Activated T-cell treated with anti-CD3 and anti-CD28 coated beads for 24 hours (primary cell): ENCODE results near the gene SLC12A8.

Source experiments
- DNase-seq: peaks from one replicate; pipeline ENCODE4 v3.0.0-alpha.2; 2020; ENCODE audit warnings: low read depth

Gene SLC12A8, protein sequence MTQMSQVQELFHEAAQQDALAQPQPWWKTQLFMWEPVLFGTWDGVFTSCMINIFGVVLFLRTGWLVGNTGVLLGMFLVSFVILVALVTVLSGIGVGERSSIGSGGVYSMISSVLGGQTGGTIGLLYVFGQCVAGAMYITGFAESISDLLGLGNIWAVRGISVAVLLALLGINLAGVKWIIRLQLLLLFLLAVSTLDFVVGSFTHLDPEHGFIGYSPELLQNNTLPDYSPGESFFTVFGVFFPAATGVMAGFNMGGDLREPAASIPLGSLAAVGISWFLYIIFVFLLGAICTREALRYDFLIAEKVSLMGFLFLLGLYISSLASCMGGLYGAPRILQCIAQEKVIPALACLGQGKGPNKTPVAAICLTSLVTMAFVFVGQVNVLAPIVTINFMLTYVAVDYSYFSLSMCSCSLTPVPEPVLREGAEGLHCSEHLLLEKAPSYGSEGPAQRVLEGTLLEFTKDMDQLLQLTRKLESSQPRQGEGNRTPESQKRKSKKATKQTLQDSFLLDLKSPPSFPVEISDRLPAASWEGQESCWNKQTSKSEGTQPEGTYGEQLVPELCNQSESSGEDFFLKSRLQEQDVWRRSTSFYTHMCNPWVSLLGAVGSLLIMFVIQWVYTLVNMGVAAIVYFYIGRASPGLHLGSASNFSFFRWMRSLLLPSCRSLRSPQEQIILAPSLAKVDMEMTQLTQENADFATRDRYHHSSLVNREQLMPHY

DNA sequence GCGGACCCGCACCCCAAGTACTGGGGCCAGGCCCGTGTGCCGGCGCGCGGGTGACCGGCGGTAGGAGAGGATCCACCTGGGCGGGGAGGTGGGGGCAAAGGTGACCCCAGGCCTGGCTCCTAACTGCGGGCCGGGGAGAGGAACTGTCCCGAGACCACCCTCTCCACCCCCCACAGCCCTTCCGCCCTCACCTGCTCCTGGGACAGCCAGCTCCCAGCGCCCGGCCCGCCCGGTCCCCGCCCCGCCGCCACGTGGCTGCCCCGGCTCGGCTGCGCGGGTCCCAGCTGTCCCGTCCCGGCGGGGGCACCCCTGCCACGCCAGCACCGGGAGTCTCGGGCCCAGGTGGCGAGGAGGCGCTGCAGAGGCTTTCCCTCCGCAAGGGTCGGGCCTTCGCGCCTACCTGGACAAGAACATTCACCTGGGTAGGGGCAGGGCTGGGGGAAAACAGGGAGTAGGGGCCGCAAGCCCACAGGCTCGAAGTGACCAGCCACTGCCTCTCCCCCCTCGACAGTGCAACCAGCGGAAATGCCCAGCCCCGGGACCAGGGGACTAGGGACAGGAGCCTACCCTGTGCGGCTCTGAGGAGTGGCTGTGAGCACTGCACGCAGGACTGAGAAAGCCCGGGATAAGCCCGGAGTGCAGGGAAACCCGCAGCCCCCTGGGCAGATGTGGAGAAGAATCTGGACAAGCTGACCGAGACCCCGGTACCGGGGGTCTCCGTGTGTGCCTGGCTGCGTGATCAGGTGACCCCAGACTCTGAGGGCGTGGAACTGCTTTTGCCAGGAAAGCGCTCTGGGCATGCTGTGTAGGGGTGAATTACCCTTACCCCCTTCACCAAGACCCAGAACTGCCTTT, at the start of gene SLC12A8:
TSS of gene SLC12A8 (minus strand) at position 240 of the 855 bp plus-strand sequence. CDS start 1,399 bp downstream, outside the sequence.
- DNase-seq: no peak

DNA sequence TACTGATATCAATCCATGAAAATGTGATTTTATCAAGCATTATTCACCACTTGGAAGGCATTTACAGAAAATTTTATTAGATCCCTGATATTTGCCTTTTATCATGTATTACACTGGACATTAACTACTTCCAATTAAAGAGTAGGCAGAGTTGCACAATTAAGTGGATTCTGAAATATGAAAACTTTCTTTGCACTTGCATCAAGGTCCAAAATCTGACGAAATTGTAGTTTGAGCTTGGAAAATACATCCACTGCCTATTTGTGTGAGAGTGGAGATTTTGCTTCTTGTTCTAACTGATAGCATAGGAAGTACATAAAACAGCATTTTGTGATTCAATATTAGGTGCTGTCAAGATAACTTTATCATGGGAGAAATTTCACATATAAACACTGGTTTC, 49.6 kb upstream of the SLC12A8 start:
- no peak for DNase-seq

DNA sequence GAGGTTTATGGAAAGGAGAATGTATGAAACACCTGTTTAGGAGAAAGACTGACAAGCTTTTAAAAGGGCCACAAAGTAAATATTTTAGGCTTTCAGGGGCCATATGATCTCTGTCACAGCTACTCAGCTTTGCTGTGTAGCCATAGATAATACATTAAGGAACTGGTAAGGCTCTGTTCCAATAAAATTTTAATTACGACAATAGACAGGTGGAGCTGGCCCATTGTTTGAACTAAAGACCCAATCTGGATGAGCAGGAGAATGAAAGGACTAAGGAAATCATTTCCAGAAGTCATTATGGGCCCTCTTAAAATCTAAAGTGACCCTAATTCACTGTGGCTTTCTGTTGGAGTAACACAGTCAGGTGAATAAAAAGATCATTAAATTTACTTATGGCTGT, 48.5 kb upstream of the SLC12A8 start:
- DNase-seq: no peak

DNA sequence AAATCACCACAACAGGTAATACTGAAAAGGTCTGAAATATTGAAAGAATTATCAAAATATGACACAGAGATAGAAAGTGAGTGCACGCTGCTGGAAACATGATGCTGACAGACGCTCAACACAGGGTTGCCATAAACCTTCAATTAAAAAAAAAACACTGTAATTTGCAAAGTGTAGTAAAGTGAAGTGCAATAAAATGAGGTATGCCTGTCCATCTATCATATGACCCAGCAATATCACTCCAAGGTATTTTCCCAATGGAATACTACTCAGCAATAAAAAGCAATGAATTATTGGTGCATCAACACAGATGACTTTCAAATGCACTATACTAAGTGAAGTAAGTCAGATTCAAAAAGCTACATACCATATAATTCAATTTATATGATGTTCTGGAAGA, 47.6 kb upstream of the SLC12A8 start:
- DNase-seq: no peak

DNA sequence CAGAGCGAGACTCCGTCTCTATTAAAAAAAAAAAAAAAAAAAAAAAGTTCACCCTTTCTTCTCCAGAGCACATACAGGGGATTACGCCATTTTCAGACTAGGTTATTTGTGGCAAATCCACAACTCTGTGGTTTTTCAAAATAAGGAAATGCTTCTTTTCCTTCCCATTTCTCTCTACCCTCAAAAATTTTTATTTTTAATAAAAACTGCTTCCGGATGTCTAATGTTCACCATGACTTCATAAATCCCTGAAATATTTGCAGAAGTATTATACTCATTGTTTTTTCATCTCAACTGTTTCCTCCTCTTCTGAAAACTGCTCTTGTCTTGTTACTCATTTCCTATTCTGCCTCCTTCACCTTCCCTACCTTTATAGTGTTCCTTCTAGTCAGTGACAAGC, 45.0 kb upstream of the SLC12A8 start:
- DNase-seq: no peak

DNA sequence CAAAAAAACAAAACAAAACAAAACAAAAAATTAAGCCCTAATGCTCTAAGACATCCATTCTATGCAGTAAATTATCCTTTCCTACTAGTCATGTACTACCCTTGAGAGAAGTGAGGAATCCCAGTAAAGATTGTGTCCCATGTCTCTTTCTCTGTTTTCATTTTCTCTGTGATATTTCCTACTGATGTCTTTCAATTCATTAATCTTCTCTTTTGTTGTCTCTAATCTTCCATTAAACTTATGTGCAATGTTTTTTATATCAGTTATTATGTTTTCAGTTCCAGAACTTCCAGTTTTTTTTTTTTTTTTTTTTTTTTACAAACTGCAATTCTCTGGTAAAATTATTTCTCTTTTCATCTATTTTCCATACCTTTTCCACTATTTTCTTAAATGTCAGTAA, 44.1 kb upstream of the SLC12A8 start:
- DNase-seq: no peak

DNA sequence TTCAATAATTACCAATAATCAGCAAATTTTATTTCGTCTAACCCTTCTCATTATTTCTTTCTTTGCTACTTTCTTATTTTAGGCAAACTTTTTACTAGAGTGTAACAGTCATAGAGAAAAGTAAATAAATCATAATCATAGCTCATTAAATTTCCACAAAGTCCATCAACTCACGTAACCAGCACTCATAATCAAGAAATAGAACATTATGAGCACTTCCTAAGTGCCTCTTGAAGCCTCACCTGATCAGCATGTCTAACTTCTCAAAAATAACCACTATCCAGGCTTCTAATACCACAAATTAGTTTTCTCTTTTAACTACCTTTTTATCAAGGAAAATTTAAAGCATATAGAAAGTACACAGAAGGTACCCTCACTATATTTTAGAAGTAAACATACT, 38.4 kb upstream of the SLC12A8 start:
- DNase-seq: no peak

DNA sequence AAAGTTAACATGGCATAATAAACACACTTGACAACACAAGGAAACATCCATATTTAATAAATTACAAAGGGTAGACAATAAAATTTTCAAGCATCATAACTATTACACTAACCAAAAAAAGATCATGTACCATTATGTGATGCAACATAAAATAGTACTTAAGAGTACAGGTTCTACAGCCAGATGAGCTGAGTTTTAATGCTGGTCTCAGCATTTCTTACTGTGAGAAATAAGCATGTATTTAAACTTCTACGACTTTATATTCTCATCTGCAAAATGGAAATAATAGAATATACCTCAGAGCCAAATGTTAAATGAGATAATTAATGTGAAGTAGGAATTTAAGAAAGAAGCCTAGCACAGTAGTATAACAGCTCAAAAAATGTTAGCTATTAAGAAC, 33.7 kb upstream of the SLC12A8 start:
- no peak for DNase-seq

DNA sequence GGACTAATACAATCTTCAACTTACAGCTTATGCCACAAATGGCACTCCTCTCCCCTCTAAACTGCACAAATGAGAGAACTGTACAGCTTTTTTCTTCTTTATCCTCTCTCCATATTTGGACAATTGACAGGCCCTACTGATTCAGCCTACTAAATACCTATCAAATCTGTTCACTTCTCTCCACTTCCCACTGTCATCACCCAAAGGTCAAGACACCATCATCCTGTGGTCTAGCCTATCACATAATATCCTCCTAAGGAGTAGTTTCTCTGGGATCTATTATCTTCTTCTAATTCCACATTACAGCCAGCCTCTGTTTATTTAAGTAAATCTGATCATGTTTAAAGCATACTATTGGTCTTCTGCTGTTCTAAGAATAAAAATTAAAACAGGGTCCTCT, 33.0 kb upstream of the SLC12A8 start:
- no peak for DNase-seq

DNA sequence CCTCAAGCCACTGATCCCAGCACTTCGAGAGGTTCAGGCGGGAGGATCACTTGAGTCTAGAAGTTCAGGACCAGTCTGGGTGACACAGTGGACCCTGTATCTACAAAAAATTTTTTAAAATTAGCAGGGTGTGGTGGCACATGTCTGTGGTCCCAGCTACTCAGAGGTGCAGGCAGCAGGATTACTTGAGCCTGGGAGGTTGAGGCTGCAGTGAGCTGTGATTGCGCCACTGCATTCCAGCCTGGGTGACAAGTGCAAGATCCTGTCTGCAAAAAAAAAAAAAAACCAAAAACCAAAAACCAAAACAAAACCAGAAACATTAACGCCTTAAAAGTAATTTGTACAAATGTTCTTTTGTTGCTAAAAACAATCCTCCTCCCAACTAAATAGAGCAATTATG, 27.9 kb upstream of the SLC12A8 start:
- DNase-seq: no peak

DNA sequence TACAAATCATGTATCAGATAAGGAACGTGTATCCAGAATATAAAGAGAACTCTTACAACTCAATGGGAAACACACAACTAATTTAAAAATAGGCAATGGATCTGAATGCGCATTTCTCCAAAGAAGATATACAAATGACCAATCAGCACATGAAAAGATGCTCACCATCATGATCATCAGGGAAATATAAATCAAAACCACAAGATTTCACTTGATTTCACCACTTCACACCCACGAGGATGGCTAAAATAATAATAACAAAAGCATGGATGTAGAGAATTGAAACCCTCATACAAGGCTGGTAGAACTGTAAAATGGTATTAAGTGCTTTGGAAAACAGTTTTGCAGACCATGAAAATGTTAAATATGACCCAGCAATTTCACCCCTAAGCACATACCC, 26.7 kb upstream of the SLC12A8 start:
- no peak for DNase-seq

DNA sequence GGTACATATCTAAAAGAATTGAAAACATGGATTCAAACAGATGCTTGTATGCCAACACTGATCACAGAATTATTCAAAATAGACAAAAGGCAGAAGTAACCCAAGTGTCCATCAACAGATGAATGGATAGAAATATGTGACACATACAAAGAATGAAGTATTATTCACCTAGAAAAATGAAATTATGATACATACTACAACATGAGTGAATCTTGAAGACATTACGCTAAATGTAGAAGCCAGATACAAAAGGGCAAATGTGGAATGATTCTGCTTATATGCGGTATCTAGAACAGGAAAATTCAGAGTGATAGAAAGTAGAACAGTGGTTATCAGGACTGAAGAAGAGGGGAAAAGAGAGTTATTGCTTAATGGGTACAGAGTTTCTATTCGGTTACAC, 26.2 kb upstream of the SLC12A8 start:
- no peak for DNase-seq

DNA sequence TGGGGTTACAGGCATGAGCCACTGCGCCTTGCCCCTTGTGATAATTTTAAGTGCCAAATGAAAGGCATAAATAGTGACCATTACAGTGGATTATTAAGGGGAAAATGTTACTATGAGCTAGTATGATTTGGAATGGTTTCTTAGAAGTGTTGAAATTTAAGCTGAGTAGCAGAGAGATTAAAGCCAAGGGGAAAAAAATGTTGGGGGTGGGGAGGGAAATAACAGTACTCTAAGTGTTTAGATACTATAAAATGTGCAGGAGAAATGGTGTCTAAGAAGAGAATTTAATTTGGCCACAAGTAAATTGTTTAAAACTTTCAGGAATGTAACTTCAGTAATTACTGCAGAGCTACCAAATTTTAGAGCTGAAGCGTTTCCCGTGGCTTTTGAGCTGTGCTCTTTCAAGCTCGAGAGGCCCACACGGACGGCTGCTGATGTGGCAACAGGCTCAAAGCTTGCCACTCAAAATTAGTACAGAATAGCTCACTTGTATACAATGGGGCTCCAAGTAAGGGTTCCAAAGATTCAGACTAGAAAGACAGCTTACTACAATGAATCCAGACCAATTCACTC, 23.9 kb upstream of the SLC12A8 start:
- no peak for DNase-seq

DNA sequence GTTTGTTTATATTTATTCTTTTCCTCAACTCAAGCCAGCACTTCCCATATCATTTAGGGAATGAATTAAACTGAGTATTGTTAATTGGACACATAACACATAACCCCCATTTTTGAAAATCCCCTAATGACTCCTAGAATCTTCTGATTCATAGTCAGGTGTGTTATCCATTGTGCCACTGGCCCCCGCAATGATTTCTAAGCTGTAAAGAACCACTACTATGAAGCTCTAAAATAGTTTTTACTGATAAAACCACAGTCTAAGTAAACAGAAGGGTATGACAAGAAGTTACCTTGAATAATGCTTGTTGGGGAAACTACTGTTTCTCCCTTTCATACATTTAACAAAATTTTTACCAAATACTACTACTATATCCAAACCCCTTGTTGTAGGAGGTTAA, 22.3 kb upstream of the SLC12A8 start:
- DNase-seq: no peak

DNA sequence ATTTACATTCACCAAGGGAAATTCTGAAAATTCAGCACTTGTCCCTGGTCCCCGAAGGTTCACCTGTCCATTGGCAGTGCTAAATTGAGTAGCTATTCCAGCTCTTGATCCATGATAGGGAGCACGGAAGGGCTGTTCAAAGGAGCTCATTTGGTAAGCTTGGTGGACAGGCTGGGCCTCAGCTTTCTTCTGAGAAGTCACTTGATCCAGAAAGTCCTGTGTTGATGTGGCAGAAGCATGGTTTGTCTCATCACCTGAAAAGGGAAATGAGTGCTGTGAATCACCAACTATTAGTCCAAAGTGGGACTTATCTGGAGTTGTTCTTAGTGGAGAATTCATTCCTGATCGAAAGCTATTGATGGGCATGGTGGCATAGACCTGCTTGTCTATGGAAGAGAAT, 19.9 kb upstream of the SLC12A8 start:
- DNase-seq: no peak

DNA sequence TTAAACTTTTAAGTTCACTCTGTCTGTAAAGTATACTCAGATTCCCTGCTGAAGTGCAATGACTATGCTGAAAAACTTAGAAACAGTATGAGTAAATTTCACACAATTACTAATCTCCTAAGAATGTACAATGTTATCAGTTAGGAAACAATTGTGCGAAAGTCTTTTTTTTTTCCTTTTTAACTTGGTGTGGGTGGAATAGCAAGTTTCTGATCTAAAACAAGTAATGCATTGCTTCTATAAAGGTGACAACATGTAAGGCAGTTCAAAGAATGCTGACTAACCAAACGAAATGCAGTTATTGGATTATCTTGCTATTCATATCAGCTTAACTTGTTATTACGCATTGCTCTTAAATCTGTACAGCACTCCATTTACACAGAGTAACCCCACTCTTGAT, 19.3 kb upstream of the SLC12A8 start:
- DNase-seq: no peak

DNA sequence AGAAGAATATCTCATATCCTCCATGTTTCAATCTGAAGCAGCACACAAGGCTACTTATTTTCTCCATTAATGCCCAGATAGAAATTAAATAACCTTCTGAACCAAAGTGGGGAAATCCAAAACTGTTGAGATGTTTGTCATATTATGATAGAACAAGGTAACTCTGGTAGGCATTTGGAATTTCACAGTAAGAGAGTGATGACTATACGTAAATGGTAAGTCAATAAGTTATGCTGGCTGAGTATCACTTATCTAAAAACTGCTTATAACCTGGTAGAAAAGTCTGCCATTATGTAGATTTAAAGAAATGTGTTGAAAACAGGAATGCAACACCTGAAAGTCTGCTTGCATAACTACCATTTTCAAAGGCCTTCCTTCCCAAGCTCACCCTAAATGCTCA, 17.2 kb upstream of the SLC12A8 start:
- no peak for DNase-seq

DNA sequence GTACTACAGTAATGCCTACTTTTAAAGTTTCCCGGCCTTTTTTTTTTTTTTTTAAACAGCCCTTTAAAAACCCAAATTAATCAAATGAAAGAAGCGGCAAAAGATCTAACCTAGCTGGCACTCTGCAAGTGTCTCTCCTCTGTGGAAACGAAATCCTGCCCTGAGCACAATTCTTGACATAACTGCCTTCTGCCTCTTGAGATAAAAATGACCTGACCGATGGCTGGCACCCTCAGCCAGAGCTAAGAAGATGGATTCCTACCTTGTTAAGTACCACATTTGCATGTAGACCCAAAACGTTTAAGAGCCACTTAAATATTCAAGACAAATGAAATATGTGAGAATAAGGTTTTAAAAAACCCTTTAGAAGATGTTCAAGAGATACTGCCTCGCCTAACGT, 16.6 kb upstream of the SLC12A8 start:
- no peak for DNase-seq

DNA sequence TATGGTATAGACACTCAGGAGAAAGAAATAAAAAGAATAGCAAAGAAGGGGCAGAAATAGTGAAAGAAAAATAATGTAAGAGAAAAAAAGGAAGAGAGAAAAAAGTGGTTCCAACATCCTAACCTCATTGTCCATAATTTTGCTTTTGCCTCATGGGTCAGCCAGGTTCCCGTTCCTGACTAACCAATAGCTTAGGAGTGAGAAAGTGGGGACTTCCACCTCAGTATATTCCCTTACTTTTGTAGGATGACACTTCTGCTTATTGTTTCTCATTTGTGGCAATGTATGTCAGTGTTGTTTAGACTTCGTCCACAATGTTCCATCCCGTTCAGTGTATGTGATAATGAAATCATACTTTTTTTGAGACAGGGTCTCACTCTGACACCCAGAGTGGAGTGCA, 9.3 kb upstream of the SLC12A8 start:
- no peak for DNase-seq

DNA sequence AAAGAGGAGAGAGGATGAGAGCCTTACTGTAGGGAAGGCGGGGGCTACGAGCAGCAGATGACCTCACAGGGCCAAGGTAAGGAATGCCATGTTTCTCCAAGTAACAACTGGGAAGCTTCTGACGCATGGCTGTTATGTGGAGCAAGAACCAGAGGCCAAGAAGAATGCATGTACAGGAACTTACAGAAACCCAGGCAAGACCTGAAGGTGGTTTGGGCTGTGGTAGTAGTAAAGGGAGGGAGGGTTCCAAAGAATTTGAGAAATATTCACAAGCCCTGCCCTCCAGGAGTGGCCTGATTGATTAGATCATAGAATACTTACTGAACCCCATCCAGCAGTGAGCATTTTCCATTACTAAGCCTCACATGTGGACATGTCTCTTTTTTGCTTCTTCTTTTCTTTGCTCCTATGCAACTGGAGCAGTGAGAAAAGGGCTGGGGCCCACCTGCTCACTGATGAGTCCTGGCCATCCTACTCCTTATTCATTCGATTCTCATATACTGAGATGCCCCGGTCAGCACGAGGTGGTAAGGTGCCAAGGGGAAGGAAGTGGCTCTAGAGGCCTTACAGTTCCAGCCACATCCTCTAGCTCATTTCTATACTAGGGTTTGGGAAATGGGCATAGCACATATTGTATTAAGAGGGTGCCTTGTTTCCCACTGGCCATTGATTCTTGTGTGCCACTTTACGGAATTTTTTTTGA, 8.3 kb upstream of the SLC12A8 start:
- no peak for DNase-seq

DNA sequence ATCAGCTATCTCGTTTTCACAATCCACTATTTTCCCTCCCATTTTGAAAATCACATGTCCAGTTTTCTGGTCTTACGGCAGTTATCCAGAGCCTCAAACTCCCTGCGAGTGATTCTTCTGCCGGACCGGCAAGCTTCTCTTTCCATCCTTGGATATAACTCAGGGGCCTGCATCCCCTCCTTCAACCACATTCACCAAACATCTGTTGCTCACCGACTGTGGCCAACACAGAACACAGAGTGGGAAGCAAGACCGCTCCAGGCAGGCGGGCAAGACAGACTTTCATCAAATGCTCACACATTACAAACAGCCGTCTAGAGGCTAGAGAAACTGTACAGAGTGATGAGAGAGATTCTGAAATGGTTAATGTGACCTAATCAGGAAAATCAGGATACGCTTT, 7.6 kb upstream of the SLC12A8 start:
- no peak for DNase-seq

DNA sequence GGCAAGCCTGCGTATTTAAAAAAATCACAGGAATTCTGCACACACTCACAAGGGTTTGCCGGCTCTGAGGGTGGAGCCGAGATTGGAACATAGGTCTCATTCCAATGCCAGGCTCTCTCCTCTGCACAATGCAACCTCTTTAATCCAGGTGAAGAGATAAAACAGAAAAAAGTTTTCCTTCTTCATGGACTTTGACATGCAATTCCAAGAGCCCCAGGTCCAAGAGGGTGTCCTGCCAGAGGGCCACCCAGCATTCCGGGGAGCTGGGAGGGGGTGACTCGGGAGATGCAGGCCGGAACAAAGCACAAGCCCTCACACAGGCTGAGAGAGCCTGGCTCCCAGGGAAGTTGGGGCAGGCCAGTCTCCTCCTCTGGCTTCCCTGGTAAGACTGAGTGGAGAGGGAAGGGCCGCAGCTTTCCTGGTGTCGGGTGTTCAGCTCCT, 6.7 kb upstream of the SLC12A8 start:
- DNase-seq: no peak
